KBM-7 (cell line): Measurements from ENCODE around the gene SH3TC2.
A peak's percentile ranks its signal among the peaks of the same experiment; 100 is the strongest.

Experiments
- DNase-seq: peaks from one replicate; pipeline ENCODE4 v3.0.0-alpha.2; 2015
- in situ Hi-C: fragments of 300-500 bp; cut with MboI; formaldehyde crosslinking; loops from 2 replicates; pipeline ENCODE4 v1.14.3; 2020; ENCODE audit warnings: low sequenced_read_pairs, low pct_unique_long_range_greater_than_20kb, mixed read lengths

SH3TC2 gene

DNA sequence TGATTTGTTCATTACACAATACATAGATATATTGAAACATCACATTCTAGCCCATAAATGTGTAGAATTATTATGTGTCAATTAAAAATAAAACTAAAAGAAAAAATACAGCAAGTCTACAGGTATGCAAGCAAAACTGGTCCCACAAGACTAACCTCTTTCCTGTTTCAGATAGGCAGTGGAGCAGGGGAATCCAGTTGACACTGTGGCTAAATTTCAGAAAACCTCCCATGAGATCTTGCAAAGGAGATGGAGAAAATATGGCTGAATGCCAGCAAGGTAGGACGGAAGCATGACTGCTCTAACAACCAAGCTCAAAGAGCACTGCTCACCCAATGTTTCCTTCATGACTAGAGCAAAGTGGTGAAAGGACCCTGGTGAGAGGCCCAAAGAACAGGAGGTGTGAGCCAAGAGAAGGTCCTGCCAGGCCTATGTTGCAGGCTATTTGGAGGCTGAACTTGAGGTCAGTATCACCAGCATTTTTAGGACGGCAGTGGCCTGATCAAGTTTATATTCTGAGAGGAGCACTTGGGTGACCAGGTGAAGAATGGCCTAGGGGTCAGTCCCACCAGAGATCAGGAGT is 1.1 kb upstream of the SH3TC2 start:
- in situ Hi-C loops, result no loop called here

DNA sequence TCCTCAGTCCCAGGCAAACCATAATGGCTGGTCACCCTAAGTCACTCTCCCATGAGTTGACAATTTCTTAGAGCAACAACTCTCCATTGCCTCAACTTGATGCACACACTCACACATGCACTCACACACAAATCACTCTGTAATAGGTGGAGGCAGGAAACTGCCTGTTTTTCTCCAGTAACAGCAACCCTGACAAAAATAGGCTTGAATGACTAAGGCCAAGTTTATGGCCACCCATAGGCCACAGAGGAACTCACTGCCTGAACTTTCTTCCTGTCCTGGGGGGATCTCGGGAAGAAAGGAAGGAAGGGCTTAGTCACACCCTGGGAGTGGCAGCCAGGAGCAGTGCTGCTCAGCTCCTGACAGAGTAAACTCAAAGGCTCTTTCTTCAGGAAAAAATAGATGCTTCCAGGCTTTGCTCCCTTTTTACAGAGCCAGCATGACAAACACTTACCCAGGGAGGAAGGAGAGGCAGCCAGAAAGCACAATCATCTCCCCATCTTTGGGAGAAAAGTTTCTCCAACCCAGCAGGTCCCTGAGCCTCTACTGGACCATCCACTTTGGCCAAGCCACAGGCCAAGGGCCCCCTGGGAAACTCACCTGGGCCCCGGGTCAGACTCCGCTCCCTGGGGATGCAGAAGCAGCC is 368 bp downstream of the SH3TC2 start:
- in situ Hi-C loops, result no loop called here
- DNase-seq, result peak; percentile 71

More for the DNA sequence above, 1.1 kb upstream of the SH3TC2 start:
- no peak for DNase-seq

DNA sequence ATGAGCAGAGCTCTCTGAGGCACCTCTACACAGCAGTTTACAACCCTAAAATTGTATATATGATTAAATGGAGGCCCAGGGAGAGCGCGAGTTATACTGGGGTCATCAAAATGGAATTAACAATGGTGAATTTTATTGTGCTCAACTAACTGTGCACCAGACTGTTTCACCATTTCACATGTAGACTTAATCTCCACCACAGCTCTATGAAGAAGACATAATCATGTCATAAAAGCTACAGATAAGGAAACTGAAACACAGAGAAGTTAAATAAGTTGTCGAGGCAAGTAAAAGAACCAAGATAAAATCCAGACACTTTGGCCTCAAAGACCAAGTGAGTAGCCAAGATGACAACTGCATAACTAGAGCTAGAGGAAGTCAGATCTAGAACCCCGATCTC is 1.5 kb downstream of the SH3TC2 start:
- no peak for DNase-seq
- in situ Hi-C loops, result no loop called here

DNA sequence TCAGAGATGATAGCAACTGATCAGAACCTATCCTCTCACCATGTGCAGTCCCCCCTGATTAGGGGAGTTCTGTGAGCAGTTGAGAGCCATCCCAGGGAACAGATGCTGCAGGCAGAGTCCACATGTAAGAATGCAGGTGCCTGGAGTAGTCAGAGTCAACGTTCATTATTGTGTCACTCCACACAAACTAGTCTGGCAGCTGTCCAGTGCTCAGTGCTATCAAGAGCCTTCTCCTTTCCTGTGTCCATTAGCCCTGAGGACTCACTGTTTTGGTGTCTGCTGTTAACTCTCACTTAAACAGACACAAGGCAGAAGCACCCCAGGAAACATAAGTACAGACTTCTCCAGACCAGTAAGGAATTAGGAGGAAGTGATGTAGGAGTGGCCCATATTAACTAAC is 2.5 kb downstream of the SH3TC2 start:
- in situ Hi-C loops, result no loop called here
- peak; percentile 27 for DNase-seq

DNA sequence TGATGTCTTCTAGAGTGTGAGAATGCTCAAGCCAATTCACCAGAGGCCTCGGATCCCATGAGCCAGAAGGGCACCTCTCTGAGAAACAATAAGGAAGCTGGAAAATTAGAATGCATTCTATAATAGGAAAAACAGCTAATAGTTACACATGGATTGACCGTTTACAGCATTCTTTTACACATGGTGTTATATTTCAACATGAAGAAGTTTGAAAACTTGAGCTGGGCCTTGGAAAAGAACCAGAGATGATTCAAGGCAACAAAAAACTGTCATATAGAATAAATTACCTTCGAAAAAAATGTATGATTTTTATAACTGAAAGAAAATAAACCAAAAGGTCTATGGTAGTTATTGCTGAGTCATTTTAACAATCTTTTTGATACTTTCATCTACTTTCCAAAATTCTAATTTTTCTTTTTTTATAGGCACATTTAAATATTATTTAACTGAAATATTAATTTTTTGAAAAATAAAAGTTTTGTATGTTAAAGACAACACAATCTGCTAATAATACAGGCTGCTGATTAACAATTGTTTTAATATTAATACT is 6.2 kb downstream of the SH3TC2 start:
- no peak for DNase-seq
- in situ Hi-C loops, result no loop called here

DNA sequence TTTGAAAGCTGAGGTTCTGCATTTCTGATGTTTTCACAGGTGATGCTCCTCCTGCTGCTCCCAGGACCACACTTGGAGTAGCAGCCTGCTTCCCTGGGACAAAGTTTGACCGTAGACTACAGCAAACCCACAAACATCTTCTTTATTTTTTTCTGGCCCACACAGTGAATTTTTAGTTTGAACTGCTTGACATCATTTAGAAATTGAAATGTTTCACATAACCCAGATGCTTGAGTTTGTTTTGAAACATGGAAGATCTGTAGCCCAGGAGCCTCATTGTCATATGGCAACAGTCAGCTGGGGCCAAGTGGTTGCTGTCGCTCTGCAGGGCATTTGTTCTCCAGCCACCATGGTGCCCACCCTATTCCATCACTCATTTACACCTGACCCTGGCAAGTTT is 8.4 kb downstream of the SH3TC2 start:
- in situ Hi-C loops, result no loop called here
- no peak for DNase-seq

DNA sequence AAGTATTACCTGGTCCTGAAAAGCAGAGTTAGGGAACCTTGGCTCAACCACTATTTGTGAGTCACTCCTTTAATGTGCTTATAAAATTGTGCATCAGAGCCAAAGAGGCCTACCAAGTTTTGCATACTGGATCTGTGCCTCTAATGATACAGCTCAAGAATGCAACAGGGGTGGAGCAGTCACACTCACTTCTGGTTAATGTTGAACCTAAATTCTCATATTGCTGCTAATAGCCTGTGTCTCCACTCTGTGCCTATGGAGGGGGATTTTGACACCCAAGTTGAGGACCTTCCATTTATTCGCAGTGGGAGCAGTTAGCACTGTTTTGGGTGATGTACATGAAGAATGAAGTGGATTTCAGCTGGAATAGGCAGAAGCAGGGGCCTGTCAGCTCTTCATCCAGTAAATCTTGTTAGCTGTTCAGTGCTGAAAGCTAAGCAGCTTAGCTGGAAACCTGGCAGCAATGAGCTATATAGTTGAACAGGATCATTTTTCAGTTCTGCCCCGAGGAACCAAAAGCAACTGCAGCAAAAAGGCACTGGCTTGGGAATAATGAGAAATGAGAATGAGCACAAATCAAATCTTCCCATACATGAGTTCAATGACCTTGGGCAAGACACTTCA is 9.7 kb downstream of the SH3TC2 start:
- no peak for DNase-seq
- in situ Hi-C loops, result no loop called here

DNA sequence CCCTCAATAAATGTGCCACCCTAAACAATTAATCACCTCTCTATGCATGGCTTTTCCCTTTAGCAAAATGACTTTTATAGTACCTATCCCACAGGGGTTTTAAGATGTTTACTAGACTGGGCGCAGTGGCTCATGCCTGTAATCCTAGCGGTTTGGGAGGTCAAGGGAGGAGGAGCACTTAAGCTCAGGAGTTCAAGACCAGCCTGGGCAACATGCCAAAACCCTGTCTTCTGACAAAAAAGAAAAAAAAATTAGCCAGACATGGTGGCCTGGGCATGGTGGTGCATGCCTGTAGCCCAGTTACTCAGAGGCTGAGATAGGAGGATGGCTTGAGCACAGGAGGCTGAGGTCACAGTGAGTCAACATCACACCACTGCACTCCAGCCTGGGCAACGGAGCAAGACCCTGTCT is 13.5 kb downstream of the SH3TC2 start:
- peak; percentile 25 for DNase-seq
- in situ Hi-C loops, result loop anchor here (25.0 kb wide), 1 partner anchor 312 kb away; no protein-coding TSS in a partner anchor

DNA sequence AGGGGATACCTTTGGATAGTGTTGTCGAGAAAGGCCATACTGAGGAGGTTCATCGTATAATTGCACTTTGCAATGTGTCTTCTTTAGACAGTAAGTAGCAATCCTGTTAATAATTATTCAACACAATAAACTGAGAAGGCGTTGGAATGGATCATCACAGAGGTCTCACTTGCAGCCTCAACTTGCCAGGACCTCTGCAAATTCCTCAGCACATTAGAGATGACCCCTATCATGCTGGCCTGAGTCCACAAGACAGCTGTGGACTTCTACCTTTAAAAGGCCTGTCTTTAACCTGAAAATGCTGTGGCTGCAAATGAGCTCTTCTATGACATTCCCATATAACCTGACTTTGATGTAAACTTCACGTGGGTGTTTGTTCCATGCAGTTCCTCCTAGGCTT is 14.1 kb downstream of the SH3TC2 start:
- in situ Hi-C loops, result loop anchor here (25.0 kb wide), 1 partner anchor 312 kb away; no protein-coding TSS in a partner anchor
- no peak for DNase-seq

DNA sequence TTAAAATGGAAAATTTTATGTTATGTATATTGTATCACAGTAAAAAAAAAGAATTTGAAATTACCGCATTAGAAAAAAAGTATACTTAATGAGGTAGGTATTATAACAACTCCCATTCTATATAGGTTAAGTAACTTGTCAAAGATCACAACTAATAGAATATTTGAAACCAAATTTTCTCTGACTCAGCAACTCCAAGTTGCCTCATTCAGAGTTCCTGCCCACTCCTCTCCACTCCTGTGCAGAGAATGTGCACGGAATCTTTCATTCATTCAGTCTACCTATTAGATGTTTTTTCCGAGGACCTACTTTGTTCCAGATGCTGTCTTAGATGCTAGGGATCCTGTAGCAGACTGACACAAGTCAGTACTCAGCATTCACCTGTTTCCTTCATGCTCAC is 15.4 kb downstream of the SH3TC2 start:
- DNase-seq, result no peak
- in situ Hi-C loops, result loop anchor here (25.0 kb wide), 1 partner anchor 310 kb away; no protein-coding TSS in a partner anchor

DNA sequence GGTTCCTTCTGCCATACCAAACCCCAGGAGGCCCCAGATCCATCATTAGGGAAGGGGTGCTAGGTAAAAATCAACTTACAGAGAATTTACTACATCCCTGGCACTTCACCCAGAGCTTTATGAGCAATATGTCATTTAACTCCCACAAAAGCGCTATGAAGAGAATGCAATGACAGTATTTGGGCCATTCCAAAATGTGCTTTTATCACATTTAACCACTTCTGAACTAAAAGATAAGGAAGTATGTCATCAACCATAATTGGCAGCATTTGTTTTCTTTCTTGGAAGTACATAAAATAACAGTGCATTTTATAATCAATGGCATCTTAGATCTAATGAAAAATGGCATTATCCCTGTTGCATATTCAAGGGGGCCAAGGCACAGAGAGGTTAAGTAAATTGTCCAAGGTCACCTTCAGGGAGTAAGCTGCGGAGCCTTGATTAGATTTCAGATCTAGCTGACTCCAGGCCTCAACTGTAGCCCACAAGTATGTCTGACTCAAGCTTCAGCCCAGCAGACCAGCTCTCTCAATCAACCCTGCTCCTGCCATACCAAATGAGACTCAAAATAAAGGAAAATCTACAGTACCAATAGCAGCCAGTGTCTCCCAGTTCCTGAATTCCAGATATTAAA is 16.5 kb downstream of the SH3TC2 start:
- DNase-seq, result no peak
- in situ Hi-C loops, result loop anchor here (25.0 kb wide), 1 partner anchor 309 kb away; no protein-coding TSS in a partner anchor

DNA sequence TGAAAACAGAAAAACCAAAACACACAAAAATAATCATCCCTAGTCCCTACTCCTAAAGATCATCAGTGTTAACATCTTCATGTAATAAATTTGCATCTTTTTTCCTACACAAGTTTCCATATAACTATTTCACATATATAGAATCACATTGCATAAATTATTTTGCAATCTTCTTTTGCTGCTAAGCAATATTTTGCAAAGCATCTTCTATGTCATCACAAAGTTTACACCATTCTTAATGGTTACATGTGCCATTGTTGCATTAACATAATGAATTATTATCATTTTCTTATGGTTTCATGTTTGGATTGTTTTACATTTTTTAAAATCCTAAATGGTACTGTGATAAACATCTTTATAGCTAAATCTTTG is 17.8 kb downstream of the SH3TC2 start:
- DNase-seq, result no peak
- in situ Hi-C loops, result loop anchor here (25.0 kb wide), 1 partner anchor 308 kb away; no protein-coding TSS in a partner anchor

DNA sequence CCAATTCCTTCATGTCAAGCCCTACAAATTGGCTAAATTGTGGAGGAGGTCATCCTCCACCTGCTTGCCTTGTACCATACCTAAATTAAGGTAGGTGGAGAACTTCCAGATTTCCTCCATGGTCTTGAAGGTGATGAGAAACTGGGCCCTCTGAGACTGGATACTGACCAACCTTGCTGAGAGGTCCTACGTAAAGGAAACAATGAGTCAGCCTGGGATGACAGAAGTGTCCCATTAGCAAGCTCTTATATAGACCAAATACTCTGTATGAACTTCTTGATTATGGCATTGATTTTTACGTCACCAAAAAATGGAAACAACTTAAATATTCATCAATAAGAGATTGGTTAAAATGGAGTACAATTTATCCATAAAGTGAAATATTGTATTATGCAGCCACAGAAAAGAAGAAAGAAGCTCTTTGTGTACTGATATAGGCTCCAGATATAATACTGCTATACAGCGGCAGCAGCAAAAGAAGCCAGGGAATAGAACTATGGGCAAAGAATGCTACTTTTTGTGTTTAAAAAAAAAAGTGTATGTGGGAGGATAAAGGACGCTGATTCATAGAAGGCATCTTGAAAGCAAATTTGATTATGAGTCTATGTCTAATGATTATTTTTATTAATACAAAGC is 18.3 kb downstream of the SH3TC2 start:
- no peak for DNase-seq
- in situ Hi-C loops, result loop anchor here (25.0 kb wide), 1 partner anchor 307 kb away; no protein-coding TSS in a partner anchor

DNA sequence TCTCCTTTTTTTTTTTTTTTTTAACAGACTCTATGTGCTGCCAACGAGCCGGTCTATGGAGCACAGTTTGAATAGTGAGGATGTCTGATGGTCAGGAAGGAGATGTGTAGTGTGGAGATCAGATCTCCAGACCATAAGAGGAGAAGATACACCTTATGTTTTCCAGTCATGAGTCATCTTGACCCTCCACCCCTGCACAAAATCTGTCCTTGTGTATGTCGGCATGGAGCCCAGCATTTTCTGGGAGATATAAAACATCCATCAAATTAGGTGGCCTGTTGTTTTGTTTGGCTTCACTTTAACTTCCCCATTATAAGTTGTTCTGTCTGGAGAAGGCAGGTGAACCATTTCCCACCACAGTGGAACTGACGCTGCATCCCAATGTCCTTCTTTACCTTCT is 19.2 kb downstream of the SH3TC2 start:
- DNase-seq, result no peak
- in situ Hi-C loops, result loop anchor here (25.0 kb wide), 1 partner anchor 306 kb away; no protein-coding TSS in a partner anchor

DNA sequence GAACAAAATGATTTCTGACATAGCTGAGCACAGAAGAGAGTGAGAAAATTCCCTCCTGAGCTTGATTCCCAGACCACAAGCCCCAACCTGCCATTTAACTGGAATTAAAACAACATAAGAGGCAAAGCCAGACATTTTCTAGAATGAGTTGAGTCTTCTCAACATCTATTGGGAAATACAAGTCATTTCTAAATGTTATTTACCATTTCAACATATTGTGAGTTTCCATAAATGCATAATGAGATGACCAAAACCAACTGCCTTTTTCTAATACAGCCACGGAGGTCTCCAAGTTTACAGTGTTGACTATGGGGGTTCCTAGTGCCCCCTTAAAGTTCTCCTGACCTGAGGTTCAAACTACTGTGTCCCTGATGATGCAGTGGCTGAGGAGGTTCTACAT is 20.0 kb downstream of the SH3TC2 start:
- in situ Hi-C loops, result loop anchor here (25.0 kb wide), 1 partner anchor 306 kb away; no protein-coding TSS in a partner anchor
- no peak for DNase-seq

DNA sequence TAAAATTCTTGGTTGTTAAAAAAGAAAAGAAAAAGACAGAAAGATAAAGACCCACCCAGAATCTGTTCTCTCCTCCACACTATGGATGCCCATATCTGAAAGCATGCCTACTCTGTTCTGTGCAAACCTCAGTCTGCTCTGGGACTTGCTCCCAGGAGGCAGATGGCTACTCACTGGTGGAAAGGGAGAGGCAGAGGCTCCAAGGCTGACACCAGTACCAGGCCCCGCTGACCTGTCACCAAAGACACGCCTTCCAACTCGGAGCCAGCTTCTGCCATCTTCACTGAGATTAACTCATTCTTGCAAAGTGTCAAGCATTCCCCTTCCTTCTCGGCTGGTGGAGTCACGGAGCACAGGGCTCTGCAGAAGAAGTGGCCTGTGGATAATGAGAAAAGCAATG is 21.6 kb downstream of the SH3TC2 start:
- in situ Hi-C loops, result loop anchor here (25.0 kb wide), 1 partner anchor 304 kb away; no protein-coding TSS in a partner anchor

DNA sequence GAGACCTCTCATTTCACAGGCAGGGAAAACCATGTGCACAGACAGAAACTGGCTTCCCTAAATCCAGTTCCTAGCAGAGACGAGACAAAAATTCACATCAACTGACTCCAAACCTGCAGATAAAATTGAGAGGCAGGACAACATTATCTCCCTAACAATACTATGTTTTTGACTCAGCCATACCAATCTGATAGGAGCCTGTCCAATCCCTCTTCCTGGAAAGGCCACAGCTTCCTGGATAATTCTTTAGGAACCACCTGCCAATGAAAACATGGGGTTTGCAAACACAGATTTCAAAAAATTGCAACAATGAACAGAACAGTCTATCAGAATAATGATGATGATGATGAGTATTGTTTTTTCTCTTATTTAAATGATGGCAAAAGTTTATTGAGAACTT is 22.4 kb downstream of the SH3TC2 start:
- DNase-seq, result no peak
- in situ Hi-C loops, result loop anchor here (25.0 kb wide), 1 partner anchor 303 kb away; no protein-coding TSS in a partner anchor

More for the DNA sequence above, 21.6 kb downstream of the SH3TC2 start:
- DNase-seq, result no peak

DNA sequence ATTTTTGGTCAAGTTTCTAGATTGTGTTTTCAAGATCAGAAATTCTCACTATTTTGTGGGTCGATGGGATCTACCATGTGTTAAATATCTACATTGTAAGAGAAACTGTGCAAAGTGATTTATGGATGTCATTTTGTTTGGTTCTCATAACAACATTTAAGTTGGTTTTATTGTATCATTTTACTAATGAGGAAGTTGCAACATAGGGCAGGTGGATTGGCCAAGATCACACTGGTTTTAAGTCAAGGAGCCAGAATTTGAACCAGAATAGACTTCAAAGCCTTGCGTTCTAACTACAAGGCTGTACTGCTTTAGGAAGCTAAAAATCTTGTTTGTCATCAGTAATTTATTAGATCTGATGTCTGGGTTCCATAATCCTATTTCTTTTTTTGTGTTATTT is 23.4 kb downstream of the SH3TC2 start:
- peak; percentile 51 for DNase-seq
- in situ Hi-C loops, result loop anchor here (25.0 kb wide), 1 partner anchor 302 kb away; no protein-coding TSS in a partner anchor
